ENCODE results near the gene LCE3C.
"Not testable (repeated sequence)": the region's sequence is repeated elsewhere in the genome, so short reads cannot be mapped to it uniquely, and the experiment has no call there.

DNA sequence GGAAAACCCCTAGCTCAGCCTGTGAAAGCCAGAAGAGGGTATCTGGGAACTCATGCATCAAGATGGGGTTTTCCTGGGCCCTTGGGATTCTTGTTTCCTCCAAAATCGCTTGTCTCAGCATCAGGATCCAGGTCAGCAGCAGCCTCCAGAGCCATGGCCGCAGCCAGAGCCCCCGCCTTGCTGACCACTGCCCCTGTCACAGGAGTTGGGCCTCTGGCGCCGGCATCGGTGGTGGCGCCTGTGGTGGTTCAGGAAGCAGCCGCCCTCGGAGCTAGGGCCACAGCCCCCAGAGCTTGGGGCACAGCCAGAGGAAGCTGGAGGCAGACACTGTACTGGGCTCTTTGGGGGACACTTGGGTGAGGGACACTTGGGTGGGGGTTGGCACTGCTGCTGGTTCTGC is 20.5 kb upstream of the LCE3C start:
- TF ChIP-seq EZH2 (IDR thresholded peaks at IDR 0.05; ENCODE audit: low read length); CTCF (optimal IDR thresholded peaks at IDR 0.05 in 1 of 3, IDR thresholded peaks at IDR 0.05 in 1 of 3, conservative IDR thresholded peaks at IDR 0.05 in 1 of 3; ENCODE audit: extremely low read depth in 1 of 3, insufficient read depth in 2 of 3, low read length in 3 of 3): not testable (repeated sequence)

Measured in keratinocyte (primary cell).